ENCODE data around the gene FAM170B.

Gene FAM170B

GRCh38 chr10:49133706-49134248 lies at the start of gene FAM170B:
Gene FAM170B, minus strand, starts transcription at chr10:49134021. Its CDS starts 103 bp downstream, at chr10:49133918.
- DNase-seq (ENCODE audit: low spot score) = no peak
- no peak for TF ChIP-seq CTCF (conservative IDR thresholded peaks at IDR 0.05; ENCODE audit: low read depth)
- no peak within 1 kb of the TSS for H3K27ac ChIP-seq
- ChIA-PET CTCF (no interaction called here), POLR2A (ENCODE audit: low non-redundant PET) (no interaction called here)

- ChIA-PET POLR2A (ENCODE audit: low non-redundant PET) (no interaction called here), CTCF (no interaction called here)
- no peak for TF ChIP-seq CTCF (conservative IDR thresholded peaks at IDR 0.05; ENCODE audit: low read depth)
- no peak for DNase-seq (ENCODE audit: low spot score)
- no peak overlapping the region for H3K27ac ChIP-seq
Observed at GRCh38 chr10:49182776-49183175, 49.0 kb upstream of the FAM170B start.

GRCh38 chr10:49180444-49180860 lies 46.6 kb upstream of the FAM170B start:
- ChIA-PET POLR2A (ENCODE audit: low non-redundant PET) (no interaction called here), CTCF (no interaction called here)
- DNase-seq (ENCODE audit: low spot score) = no peak
- TF ChIP-seq CTCF (conservative IDR thresholded peaks at IDR 0.05; ENCODE audit: low read depth) = no peak
- H3K27ac ChIP-seq = no peak overlapping the region

- no peak for DNase-seq (ENCODE audit: low spot score)
- POLR2A ChIA-PET (ENCODE audit: low non-redundant PET) = no interaction called here
- CTCF ChIA-PET = interaction anchor here (0.6 kb wide), 1 partner anchor 168 kb away, joined by 4 read pairs; no protein-coding TSS in a partner anchor
- no peak overlapping the region for H3K27ac ChIP-seq
- no peak for TF ChIP-seq CTCF (conservative IDR thresholded peaks at IDR 0.05; ENCODE audit: low read depth)
Observed at GRCh38 chr10:49179699-49180443, 46.0 kb upstream of the FAM170B start.

- ChIA-PET POLR2A (ENCODE audit: low non-redundant PET) (no interaction called here), CTCF (interaction anchor here (0.6 kb wide), 1 partner anchor 167 kb away, joined by 4 read pairs; no protein-coding TSS in a partner anchor)
- no peak for TF ChIP-seq CTCF (conservative IDR thresholded peaks at IDR 0.05; ENCODE audit: low read depth)
- H3K27ac ChIP-seq = no peak overlapping the region
- no peak for DNase-seq (ENCODE audit: low spot score)
Observed at GRCh38 chr10:49178489-49179471, 45.0 kb upstream of the FAM170B start.

All from RWPE1 (cell line).